Thymus (tissue), 11 donors: ENCODE measurements around the gene CTDSPL. TPM values are rescaled to one million over a fixed set of nuclear protein-coding genes. Genes with fewer than 3 reads are reported as not detected.

ENCODE experiments used
- DNase-seq, 9 donors: peaks; one replicate each; pipeline ENCODE4 v3.0.0-alpha.2; 2013; ENCODE audit warnings: low spot score in 9 of 9, low read depth in 6 of 9, missing footprints in 1 of 9
- H3K27ac ChIP-seq, 2 donors: one replicate each; pipeline ENCODE4 v1.5.1; 2013; ENCODE audit warnings: control low read depth in 1 of 2, low read depth in 1 of 2, low read length in 1 of 2, mild to moderate bottlenecking in 1 of 2, moderate library complexity in 1 of 2
- H3K27me3 ChIP-seq, 2 donors: one replicate each; pipeline ENCODE4 v1.5.1; 2013; ENCODE audit warnings: low read length in 1 of 2; ENCODE audit not compliant: control insufficient read depth in 2 of 2, insufficient read depth in 1 of 2
- H3K36me3 ChIP-seq, 2 donors: one replicate each; pipeline ENCODE4 v1.5.1; 2013; ENCODE audit warnings: low read length in 1 of 2, mild to moderate bottlenecking in 1 of 2, moderate library complexity in 1 of 2; ENCODE audit not compliant: control insufficient read depth in 2 of 2, insufficient read depth in 2 of 2
- H3K4me1 ChIP-seq, 2 donors: one replicate each; pipeline ENCODE4 v1.5.1; 2013; ENCODE audit warnings: low read length in 2 of 2; ENCODE audit not compliant: control insufficient read depth in 2 of 2, insufficient read depth in 2 of 2
- H3K4me3 ChIP-seq, 2 donors: one replicate each; pipeline ENCODE4 v1.5.1; 2013; ENCODE audit warnings: low read length in 2 of 2, control low read depth in 1 of 2, mild to moderate bottlenecking in 1 of 2
- H3K9me3 ChIP-seq, 2 donors: one replicate each; pipeline ENCODE4 v1.5.1; 2013; ENCODE audit warnings: low read length in 1 of 2, mild to moderate bottlenecking in 1 of 2; ENCODE audit not compliant: control insufficient read depth in 2 of 2, insufficient read depth in 1 of 2
- WGBS: extraction: QIAGEN DNeasy Blood & Tissue Kit; methylation state at CpG from one replicate; pipeline ENCODE4 v1.1.7; 2013; 5-methylcytosine and 5-hydroxymethylcytosine counted together
- polyA plus RNA-seq: library from polyadenylated mRNA; stranded (reverse); fragments of 200-250 nt; gene quantifications from one replicate; pipeline ENCODE4 v1.2.3, GENCODE V29; 2013
- total RNA-seq: library from RNA; stranded (reverse); fragments of 120-200 nt; gene quantifications from one replicate; pipeline ENCODE4 v1.2.4, GENCODE V29; 2013
- donor health status: healthy.

CTDSPL gene
- total and polyA plus RNA-seq, 2 donors, result 4.4 to 6.5 TPM

GRCh38 chr3:37892927-37893600, 31.4 kb downstream of the CTDSPL start:
- Histone ChIP-seq H3K4me1 (peaks cover 4 to 6% of the 10 kb centered on the region in 2 donors), H3K4me3 (no peak overlapping the region), H3K27me3 (no peaks in the 10 kb centered on the region), H3K36me3 (no peaks in the 10 kb centered on the region), H3K9me3 (no peaks in the 10 kb centered on the region), H3K27ac (no peak overlapping the region)
- no peak for DNase-seq
- WGBS, result 62% methylated on average over 3 of the region's 3 CpGs

GRCh38 chr3:37896827-37897226, 35.1 kb downstream of the CTDSPL start:
- Histone ChIP-seq H3K36me3 (no peaks in the 10 kb centered on the region), H3K4me3 (no peak overlapping the region), H3K27ac (no peak overlapping the region), H3K27me3 (no peaks in the 10 kb centered on the region), H3K9me3 (no peaks in the 10 kb centered on the region), H3K4me1 (peaks cover 0 to 2% of the 10 kb centered on the region in 2 donors)
- 96% methylated on average over 2 of the region's 2 CpGs for WGBS
- DNase-seq, result no peak

- no peaks in the 10 kb centered on the region for H3K27me3 ChIP-seq
These were observed 36.1 kb downstream of the CTDSPL start for GRCh38 chr3:37897763-37898162.

DNA sequence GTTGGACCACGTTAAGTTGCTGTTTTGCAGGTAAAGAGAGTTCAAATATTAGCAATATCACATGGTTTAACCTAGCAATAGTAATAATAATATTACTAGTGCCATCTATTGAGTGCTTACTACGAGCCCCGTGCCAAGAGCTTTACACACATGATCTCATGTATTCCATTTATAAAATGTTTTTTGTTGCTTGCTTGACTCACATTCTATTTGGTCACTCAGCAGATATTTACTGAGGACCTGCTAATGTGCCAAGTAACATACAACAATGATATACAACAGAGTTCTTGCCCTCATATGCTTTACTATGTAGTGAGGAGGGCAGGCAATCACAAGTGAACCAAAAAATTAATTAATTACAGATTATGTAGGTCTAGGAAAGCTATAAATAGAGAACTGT, 36.7 kb downstream of the CTDSPL start:
- Histone ChIP-seq H3K4me1 (no peaks in the 10 kb centered on the region), H3K27ac (no peak overlapping the region), H3K27me3 (no peaks in the 10 kb centered on the region), H3K4me3 (no peak overlapping the region), H3K9me3 (no peaks in the 10 kb centered on the region), H3K36me3 (no peaks in the 10 kb centered on the region)
- 96% methylated on average over 3 of the region's 3 CpGs for WGBS
- no peak for DNase-seq

More at GRCh38 chr3:37897763-37898162, 36.1 kb downstream of the CTDSPL start:
- no peak for DNase-seq
- H3K9me3 ChIP-seq, result no peaks in the 10 kb centered on the region
- H3K4me1 ChIP-seq, result no peaks in the 10 kb centered on the region
- WGBS, result 82% methylated on average over 6 of the region's 6 CpGs
- no peak overlapping the region for H3K27ac ChIP-seq
- H3K36me3 ChIP-seq, result no peaks in the 10 kb centered on the region
- no peak overlapping the region for H3K4me3 ChIP-seq

- Histone ChIP-seq H3K27me3 (no peaks in the 10 kb centered on the region), H3K9me3 (no peaks in the 10 kb centered on the region), H3K27ac (no peak overlapping the region), H3K4me3 (no peak overlapping the region), H3K36me3 (no peaks in the 10 kb centered on the region), H3K4me1 (no peaks in the 10 kb centered on the region)
- DNase-seq, result no peak
- WGBS, result 62% methylated on average over 3 of the region's 3 CpGs
These were observed 37.5 kb downstream of the CTDSPL start for GRCh38 chr3:37899101-37899707.

- no peaks in the 10 kb centered on the region for H3K9me3 ChIP-seq
- 86% methylated on average over 3 of the region's 3 CpGs for WGBS
- H3K4me1 ChIP-seq, result no peaks in the 10 kb centered on the region
- no peak overlapping the region for H3K4me3 ChIP-seq
- no peaks in the 10 kb centered on the region for H3K36me3 ChIP-seq
- H3K27me3 ChIP-seq, result no peaks in the 10 kb centered on the region
- no peak for DNase-seq
- no peak overlapping the region for H3K27ac ChIP-seq
These were observed 38.1 kb downstream of the CTDSPL start for GRCh38 chr3:37899711-37900306.

- Histone ChIP-seq H3K4me1 (peaks cover 3 to 13% of the 10 kb centered on the region in 2 donors), H3K36me3 (no peaks in the 10 kb centered on the region), H3K27me3 (no peaks in the 10 kb centered on the region), H3K9me3 (no peaks in the 10 kb centered on the region), H3K4me3 (no peak overlapping the region), H3K27ac (no peak overlapping the region)
- DNase-seq, result no peak
- WGBS, result 71% methylated on average over 2 of the region's 2 CpGs
These were observed 40.0 kb downstream of the CTDSPL start for GRCh38 chr3:37901721-37902120.

- DNase-seq, result no peak
- peaks cover 13 to 22% of the 10 kb centered on the region in 2 donors for H3K4me1 ChIP-seq
- H3K9me3 ChIP-seq, result no peaks in the 10 kb centered on the region
- no peaks in the 10 kb centered on the region for H3K36me3 ChIP-seq
- H3K27ac ChIP-seq, result no peak overlapping the region
- H3K4me3 ChIP-seq, result no peak overlapping the region
- 94% methylated on average over 4 of the region's 4 CpGs for WGBS
- H3K27me3 ChIP-seq, result no peaks in the 10 kb centered on the region
These were observed 41.0 kb downstream of the CTDSPL start for GRCh38 chr3:37902674-37903073.

GRCh38 chr3:37903320-37903719, 41.6 kb downstream of the CTDSPL start:
- Histone ChIP-seq H3K27me3 (no peaks in the 10 kb centered on the region), H3K4me3 (no peak overlapping the region), H3K4me1 (peaks cover 17 to 26% of the 10 kb centered on the region in 2 donors), H3K36me3 (no peaks in the 10 kb centered on the region), H3K27ac (no peak overlapping the region), H3K9me3 (no peaks in the 10 kb centered on the region)
- WGBS, result 77% methylated on average over 2 of the region's 2 CpGs
- DNase-seq, result no peak
